Kidney (tissue), 14 donors: ENCODE results near the gene ACSBG1. TPM values are rescaled to one million over a fixed set of nuclear protein-coding genes. Genes with fewer than 3 reads are reported as not detected.

Experiments used
- DNase-seq, 5 donors: peaks; one replicate each; pipeline ENCODE4 v3.0.0-alpha.2; 2013 to 2020
- FAIRE-seq: peaks from 2 replicates; lab custom pipeline; 2012; peaks lifted over from hg19 to GRCh38; lab: Jason Lieb, UNC
- H3K27ac ChIP-seq, 2 donors: one replicate each; pipeline ENCODE4 v1.7.0; 2013; ENCODE audit warnings: low read depth in 2 of 2, low read length in 2 of 2, inconsistent platforms in 1 of 2
- H3K27me3 ChIP-seq: one replicate; pipeline ENCODE4 v1.7.1; 2013; ENCODE audit warnings: low read length, inconsistent platforms; ENCODE audit not compliant: control insufficient read depth, insufficient read depth
- H3K36me3 ChIP-seq, 3 donors: one replicate each; pipeline versions ENCODE4 v1.7.0 to v1.7.1; 2013; ENCODE audit warnings: low read length in 3 of 3, control low read depth in 1 of 3, inconsistent platforms in 1 of 3; ENCODE audit not compliant: insufficient read depth in 3 of 3, control insufficient read depth in 2 of 3
- H3K4me1 ChIP-seq, 3 donors: one replicate each; pipeline versions ENCODE4 v1.7.0 to v1.7.1; 2013; ENCODE audit warnings: low read length in 3 of 3, inconsistent platforms in 1 of 3, low read depth in 1 of 3; ENCODE audit not compliant: control insufficient read depth in 2 of 3, insufficient read depth in 2 of 3
- H3K4me3 ChIP-seq, 3 donors: one replicate each; pipeline versions ENCODE4 v1.7.0 to v1.8.1; 2013; ENCODE audit warnings: low read length in 3 of 3, control low read depth in 1 of 3, inconsistent platforms in 1 of 3
- H3K9ac ChIP-seq, 3 donors: one replicate each; pipeline versions ENCODE4 v1.7.0 to v1.7.1; 2013; ENCODE audit warnings: low read length in 3 of 3, control low read depth in 1 of 3, inconsistent platforms in 1 of 3
- H3K9me3 ChIP-seq, 3 donors: one replicate each; pipeline versions ENCODE4 v1.7.0 to v1.7.1; 2013; ENCODE audit warnings: low read length in 3 of 3, control low read depth in 1 of 3, inconsistent platforms in 1 of 3; ENCODE audit not compliant: control insufficient read depth in 2 of 3, insufficient read depth in 1 of 3
- intact Hi-C: fragments of 100-400 bp; cut with DNase I; formaldehyde crosslinking; loops from one replicate; pipeline ENCODE4 v1.11.1; 2022
- polyA plus RNA-seq: library from polyadenylated mRNA; stranded (reverse); fragments of 350-450 nt; fragmentation: Illumina TruSeq; extraction: RNeasy Lipid Tissue Mini Kit (QIAGEN cat#74804); gene quantifications from one replicate; pipeline ENCODE4 v1.2.3, GENCODE V29; 2014; ENCODE audit warnings: low read depth, low replicate concordance; ENCODE audit not compliant: insufficient read depth
- total RNA-seq: library from RNA; stranded (reverse); fragmentation: NEBNext Ultra II Directional; extraction: Animal tissue kit (Norgen Biotek cat#: 25700); gene quantifications from one replicate; pipeline ENCODE4 v1.2.1, GENCODE V29; 2021
- TF ChIP-seq, protein P1 (sequence below): IDR thresholded peaks from 3 replicates; pipeline ENCODE4 v1.5.1; 2012; ENCODE audit warnings: mild to moderate bottlenecking, moderate library complexity, borderline replicate concordance; ENCODE audit not compliant: insufficient read depth; ENCODE audit errors: extremely low read depth
- donor health status: control.
- donor health status: control.
- donor health status: control.
- donor health status: control.
- donor health status: control.
- donor health status: DM: yes; HTN: yes; CAD: no.
- donor health status: Normal renal cell carcinoma (clear cell type).

ACSBG1 gene
- total and polyA plus RNA-seq, 2 donors from 2014 or later, result 0.13 to 0.86 TPM

DNA sequence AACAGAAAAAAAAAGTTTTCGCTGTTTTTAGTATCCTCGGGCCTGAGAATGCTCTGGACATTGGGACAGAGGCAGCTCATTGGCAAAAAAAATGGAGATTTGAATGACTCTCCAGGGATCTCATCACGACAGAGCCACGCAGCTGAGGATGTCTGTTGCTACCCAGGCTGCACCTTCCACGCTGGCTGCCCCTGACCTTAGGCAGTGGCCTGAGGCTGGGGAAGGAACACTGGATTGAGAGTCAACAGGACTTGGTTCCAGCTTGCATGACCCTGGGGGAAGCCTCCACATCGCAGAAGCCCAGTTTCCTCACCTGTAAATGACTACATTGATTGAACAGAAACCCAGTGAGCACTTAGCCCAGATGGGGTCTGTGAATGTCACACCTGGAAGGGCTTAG, 8.7 kb upstream of the ACSBG1 start:
- no peak overlapping the region for H3K4me3 ChIP-seq
- no peaks in the 10 kb centered on the region for H3K36me3 ChIP-seq
- H3K4me1 ChIP-seq, result peaks cover 0 to 14% (median 12%) of the 10 kb centered on the region in 3 donors
- H3K27me3 ChIP-seq, result no peaks in the 10 kb centered on the region
- H3K27ac ChIP-seq, result no peak overlapping the region
- intact Hi-C loops, result loop anchor here (10.0 kb wide), 1 partner anchor 68 kb away; no protein-coding TSS in a partner anchor
- DNase-seq, result no peak
- TF ChIP-seq, protein P1, sequence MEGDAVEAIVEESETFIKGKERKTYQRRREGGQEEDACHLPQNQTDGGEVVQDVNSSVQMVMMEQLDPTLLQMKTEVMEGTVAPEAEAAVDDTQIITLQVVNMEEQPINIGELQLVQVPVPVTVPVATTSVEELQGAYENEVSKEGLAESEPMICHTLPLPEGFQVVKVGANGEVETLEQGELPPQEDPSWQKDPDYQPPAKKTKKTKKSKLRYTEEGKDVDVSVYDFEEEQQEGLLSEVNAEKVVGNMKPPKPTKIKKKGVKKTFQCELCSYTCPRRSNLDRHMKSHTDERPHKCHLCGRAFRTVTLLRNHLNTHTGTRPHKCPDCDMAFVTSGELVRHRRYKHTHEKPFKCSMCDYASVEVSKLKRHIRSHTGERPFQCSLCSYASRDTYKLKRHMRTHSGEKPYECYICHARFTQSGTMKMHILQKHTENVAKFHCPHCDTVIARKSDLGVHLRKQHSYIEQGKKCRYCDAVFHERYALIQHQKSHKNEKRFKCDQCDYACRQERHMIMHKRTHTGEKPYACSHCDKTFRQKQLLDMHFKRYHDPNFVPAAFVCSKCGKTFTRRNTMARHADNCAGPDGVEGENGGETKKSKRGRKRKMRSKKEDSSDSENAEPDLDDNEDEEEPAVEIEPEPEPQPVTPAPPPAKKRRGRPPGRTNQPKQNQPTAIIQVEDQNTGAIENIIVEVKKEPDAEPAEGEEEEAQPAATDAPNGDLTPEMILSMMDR, result no peak
- no peaks in the 10 kb centered on the region for H3K9me3 ChIP-seq
- FAIRE-seq, result no peak
- H3K9ac ChIP-seq, result peak overlapping the region in 1 of 3 donors; percentile 9

DNA sequence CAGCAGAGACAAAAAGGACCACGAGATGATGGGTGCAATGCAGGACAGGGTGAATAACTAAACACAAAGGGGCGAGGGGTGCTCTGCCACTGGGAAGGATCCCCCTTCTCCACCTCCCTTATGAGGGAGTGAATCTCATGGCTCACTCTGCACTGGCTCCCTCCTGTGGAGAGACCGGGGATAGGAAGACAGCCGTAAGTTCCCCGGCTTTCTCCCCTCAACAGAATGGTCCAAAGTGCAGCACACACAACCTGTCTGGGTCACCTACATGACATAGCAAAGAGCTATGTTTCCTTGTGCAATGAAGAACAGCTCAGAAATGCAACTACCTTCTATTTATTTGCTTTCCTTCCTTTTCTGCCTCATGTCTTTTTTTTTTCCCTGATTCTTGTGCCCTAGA, 7.8 kb upstream of the ACSBG1 start:
- no peak overlapping the region for H3K4me3 ChIP-seq
- no peak for FAIRE-seq
- DNase-seq, result peak in 1 of 5 donors; percentile 25
- TF ChIP-seq, protein P1, result no peak
- no peak overlapping the region for H3K9ac ChIP-seq
- H3K9me3 ChIP-seq, result no peaks in the 10 kb centered on the region
- H3K27ac ChIP-seq, result no peak overlapping the region
- no peaks in the 10 kb centered on the region for H3K36me3 ChIP-seq
- intact Hi-C loops, result loop anchor here (10.0 kb wide), 1 partner anchor 67 kb away; no protein-coding TSS in a partner anchor
- H3K4me1 ChIP-seq, result peaks cover 0 to 14% (median 12%) of the 10 kb centered on the region in 3 donors
- H3K27me3 ChIP-seq, result no peaks in the 10 kb centered on the region

DNA sequence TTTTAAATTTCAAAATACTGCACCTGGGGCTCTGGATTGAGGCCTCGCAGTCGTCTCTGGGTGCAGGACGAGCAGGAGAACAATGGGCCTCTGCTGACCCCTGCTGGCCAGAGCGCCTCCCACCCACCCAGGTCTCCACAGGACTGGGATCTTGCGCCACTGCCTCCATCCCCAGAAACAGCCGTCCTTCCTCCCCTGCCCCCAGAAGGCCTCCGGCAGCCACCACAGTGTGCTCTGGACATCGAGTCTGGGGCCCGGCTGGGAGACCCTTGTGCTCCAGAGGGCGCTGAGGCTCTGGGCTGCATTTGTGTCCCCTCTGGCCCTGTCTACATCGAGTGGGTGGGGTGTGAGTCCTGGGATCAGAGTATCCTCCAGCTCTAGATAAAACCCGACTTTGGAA, 6.7 kb upstream of the ACSBG1 start:
- no peaks in the 10 kb centered on the region for H3K9me3 ChIP-seq
- H3K4me1 ChIP-seq, result peaks cover 0 to 14% (median 12%) of the 10 kb centered on the region in 3 donors
- intact Hi-C loops, result loop anchor here (10.0 kb wide), 1 partner anchor 66 kb away; no protein-coding TSS in a partner anchor
- H3K27ac ChIP-seq, result no peak overlapping the region
- DNase-seq (peak; percentile 84 to 92 (median 88)), FAIRE-seq (no peak)
- no peak overlapping the region for H3K9ac ChIP-seq
- TF ChIP-seq, protein P1, result peak; percentile 87
- H3K27me3 ChIP-seq, result no peaks in the 10 kb centered on the region
- H3K36me3 ChIP-seq, result no peaks in the 10 kb centered on the region
- no peak overlapping the region for H3K4me3 ChIP-seq
